ENCODE data around the gene ETV3. TPM values are rescaled to one million over a fixed set of nuclear protein-coding genes. Genes with fewer than 3 reads are reported as not detected.
A peak's percentile ranks its signal among the peaks of the same experiment; 100 is the strongest.

The ETV3 gene
- total RNA-seq, 2 experiments from 2014 or later = 32.0 to 36.7 TPM

DNA sequence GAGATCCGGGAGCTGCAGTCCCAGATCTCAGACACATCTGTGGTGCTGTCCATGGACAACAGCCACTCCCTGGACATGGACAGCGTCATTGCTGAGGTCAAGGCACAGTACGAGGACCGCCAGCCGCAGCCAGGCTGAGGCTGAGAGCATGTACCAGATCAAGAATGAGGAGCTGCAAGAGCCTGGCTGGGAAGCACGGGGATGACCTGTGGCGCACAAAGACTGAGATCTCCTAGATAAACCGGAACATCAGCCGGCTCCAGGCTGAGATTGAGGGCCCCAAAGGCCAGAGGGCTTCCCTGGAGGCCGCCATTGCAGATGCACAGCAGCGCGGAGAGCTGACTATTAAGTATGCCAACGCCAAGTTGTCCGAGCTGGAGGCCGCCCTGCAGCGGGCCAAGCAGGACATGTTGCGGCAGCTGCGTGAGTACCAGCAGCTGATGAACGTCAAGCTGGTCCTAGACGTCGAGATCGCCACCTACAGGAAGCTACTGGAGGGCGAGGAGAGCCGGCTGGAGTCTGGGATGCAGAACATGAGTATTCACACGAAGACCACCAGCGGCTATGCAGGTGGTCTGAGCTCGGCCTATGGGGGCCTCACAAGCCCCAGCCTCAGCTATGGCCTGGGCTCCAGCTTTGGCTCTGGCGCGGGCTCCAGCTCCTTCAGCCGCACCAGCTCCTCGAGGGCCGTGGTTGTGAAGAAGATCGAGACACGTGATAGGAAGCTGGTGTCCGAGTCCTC lies 64.1 kb downstream of the ETV3 start:
- Mint-ChIP-seq H3K4me1 (no peaks in the 10 kb centered on the region), H3K36me3 (ENCODE audit: low read depth) (no peaks in the 10 kb centered on the region), H3K9me3 (ENCODE audit: low read depth) (no peaks in the 10 kb centered on the region), H3K4me3 (no peak overlapping the region), H3K27ac (no peak overlapping the region), H3K27me3 (peaks cover 18% of the 10 kb centered on the region)
- ATAC-seq (no peak), DNase-seq (peak; percentile 68)
- POLR2A ChIA-PET = interaction anchor here (0.6 kb wide), 1 partner anchor 51 kb away, joined by 3 read pairs; no protein-coding TSS in a partner anchor
- intact Hi-C loops (cut with DNase I, micrococcal nuclease) = loop anchor here in 1 of 2 experiments (1.0 kb wide), 1 partner anchor 164 kb away; no protein-coding TSS in a partner anchor
- CTCF ChIA-PET = interaction anchor here (0.6 to 2.0 kb wide), 14 partner anchors 9 to 1454 kb away, joined by 3 to 11 read pairs (median 3); no protein-coding TSS in a partner anchor

Other genes starting within 250 kb of the ETV3 start
- gene PEAR1, start 244.7 kb downstream of the ETV3 start, total RNA-seq = not detected
- not detected for gene LRRC71, start 217.8 kb downstream of the ETV3 start, total RNA-seq
- gene ARHGEF11, start 92.7 kb downstream of the ETV3 start, total RNA-seq = 1 to 10 TPM; 3.5 to 4.8 TPM
- not detected for gene ETV3L, start 38.6 kb downstream of the ETV3 start, total RNA-seq

Data from activated CD4-positive, alpha-beta T cell treated with anti-CD3 and anti-CD28 coated beads for 36 hours (primary cell).